GM18951 (cell line): Measurements from ENCODE around the gene COL7A1.

ENCODE experiments used
- POLR2A ChIP-seq: IDR thresholded peaks from 4 replicates; pipeline ENCODE4 v1.6.1; 2011; ENCODE audit warnings: mild to moderate bottlenecking; ENCODE audit not compliant: insufficient read length, insufficient read depth; ENCODE audit errors: extremely low read depth
- in situ Hi-C: fragments of 300-500 bp; cut with MboI; formaldehyde crosslinking; loops from one replicate; pipeline ENCODE4 v1.12.0; 2022; ENCODE audit warnings: low sequenced_read_pairs, mixed read lengths, inconsistent platforms; ENCODE audit not compliant: unreplicated experiment

Gene COL7A1

DNA sequence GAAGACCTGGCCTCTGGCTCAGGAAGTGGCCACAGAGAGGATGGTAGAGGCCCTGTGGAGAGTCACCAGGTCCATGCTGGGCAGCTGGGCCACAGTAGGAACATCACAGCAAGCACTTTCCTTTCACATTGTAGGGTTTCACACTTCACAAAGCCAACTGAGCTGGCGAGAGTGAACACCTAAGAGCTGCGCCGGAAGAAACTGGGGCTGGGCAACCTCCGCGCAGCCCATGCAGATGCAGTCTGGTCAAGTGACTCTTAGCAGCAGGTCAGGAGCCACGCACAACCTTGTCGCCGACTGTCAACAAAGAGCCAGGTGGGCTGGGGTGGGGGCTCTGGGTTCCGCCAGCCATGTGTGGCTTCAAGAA, 75.9 kb downstream of the COL7A1 start:
- TF ChIP-seq POLR2A = no peak
- in situ Hi-C loops = no loop called here

DNA sequence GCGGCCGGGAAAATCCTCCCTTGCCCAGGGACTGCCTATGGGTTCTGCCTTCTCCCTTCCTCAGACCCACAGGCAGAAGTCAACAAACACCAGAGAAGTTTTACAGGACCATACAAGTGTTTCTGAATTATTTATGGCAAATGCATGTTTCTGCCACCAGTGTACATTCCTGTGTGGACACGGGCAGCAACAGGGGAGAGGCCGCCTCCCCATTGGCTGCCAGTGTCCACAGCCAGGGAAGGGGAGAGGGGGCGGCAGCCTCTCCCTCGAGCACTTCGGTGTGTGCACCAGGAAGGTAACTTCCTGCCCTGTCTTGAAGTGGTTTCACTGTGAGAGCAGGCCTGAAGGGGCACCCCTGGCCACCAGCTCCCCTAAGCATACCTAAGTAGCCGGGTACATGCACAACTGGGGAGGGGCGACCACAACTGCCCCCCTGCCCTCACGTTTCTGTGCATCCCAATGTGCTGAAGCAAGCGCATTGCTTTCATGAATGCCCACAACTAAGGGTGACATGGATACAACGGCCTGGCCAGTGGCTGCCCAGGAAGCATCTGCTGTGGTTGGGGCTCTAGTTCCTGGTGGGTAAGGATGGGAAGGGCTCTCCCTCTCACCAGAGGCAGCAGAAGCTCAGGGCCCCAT, 76.4 kb downstream of the COL7A1 start:
- TF ChIP-seq POLR2A = no peak
- in situ Hi-C loops = no loop called here

DNA sequence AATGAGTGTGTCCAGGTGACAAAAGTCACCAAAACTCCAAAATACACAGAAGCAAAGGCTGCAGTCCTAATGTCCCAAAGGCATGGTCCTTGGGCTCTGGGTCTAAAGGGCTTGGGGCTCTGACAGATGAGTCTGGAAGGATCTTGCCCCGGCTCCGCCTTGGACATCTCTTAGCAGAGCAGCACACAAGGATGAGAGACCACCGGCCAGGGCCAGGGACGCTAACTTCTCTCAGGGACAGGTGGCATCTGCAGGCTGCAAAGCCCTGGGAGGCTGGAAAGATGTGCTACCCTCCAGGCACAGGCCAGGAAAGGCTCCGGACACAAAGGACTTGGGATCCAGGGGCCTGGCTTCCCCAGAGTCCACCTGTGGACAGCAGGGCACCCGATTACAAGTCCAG, 77.1 kb downstream of the COL7A1 start:
- no peak for TF ChIP-seq POLR2A
- in situ Hi-C loops = no loop called here

DNA sequence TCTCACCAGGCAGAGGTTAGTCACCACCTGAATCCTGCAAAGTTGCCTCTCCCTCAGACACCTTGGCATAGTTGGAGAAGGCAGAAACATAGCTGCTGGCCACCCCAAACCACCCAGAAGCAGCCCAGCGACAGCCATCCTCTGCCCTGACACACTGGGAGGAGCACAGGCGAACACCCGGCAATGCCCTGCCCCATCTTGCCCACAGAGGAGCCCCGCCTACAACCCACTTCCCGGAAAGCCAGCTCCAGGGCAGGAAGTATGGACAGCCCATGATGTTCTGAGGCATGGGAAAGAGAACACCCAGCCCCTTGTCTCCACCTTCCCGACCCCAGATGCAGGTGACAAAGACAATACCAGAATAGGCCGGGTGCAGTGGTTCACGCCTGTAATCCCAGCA, 78.6 kb downstream of the COL7A1 start:
- in situ Hi-C loops = no loop called here
- TF ChIP-seq POLR2A = no peak

GRCh38 chr3:48514431-48515227, 80.5 kb downstream of the COL7A1 start:
- in situ Hi-C loops = no loop called here
- TF ChIP-seq POLR2A = no peak
